ENCODE results near the gene MSI1.
A peak's percentile ranks its signal among the peaks of the same experiment; 100 is the strongest.

Gene MSI1

DNA sequence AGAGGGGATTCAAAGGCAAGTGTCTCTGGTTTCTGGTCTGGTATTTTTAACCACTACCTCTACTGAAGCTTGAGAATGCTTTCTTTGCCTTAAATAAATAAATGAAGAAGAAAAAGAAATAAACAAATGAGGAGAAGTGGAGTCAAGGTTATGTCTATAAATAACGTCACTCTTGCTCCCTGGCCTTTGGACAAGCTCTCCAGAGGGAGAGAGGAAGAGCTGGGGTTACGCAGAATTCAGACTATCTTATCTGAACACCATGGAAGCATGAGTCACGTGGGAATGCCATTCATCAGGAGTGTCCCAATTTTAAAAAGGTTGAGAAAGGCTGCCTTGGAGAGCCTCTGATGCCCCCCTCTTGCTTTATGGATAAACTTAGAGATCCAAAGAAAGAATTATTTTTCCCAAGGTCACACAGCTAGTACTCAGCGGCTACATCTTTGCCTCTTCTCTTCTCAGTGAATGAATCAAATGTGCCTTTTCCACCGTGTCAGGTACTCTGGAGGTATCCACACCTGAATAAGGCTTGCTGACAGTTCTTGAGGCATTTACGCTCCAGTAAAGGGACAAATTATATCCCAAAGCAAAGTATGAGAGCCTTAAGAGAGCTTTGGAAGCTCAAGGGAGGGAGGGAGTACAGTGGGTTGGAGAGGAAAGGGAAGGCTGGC lies 12.9 kb upstream of the MSI1 start:
- no peak for DNase-seq
- in situ Hi-C loops (cut with MboI; ENCODE audit: low pct_unique_long_range_greater_than_20kb, low sequenced_read_pairs): no loop called here

DNA sequence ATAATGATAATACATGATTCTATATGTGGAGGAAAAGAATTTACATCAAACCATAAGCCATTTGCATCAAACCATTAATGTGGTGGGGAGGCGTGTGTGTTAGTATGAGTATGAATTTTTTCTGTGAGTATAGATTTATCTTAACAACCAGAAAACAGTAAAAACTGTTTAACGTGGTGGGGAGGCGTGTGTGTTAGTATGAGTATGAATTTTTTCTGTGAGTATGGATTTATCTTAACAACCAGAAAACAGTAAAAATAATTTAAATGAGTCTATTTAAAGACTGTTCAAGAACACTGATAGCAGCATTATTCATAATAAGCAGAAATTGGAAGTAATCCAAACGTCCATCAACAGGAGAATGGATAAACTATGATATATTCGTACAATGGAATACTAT lies 9.1 kb upstream of the MSI1 start:
- in situ Hi-C loops (cut with MboI; ENCODE audit: low pct_unique_long_range_greater_than_20kb, low sequenced_read_pairs): no loop called here
- DNase-seq: no peak

DNA sequence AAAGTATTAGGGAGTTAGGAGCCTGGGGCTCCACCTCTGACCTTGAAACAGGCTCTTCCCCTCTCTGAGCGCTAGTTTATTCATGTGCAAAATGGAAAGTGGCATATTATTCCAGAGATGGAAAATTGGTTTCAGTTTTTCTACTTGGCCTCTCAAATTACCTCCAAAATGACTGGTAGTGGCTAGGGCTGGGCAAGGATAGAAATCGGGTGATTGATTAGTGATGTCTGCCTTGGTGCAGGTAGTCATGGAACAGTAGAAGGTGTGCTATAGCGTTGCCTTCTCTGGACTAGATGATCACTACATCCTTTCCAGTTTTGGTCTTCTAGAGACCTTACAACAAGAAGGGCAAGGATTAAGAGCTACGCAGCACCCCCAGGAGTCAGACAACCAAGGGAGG lies 8.6 kb upstream of the MSI1 start:
- no peak for DNase-seq
- in situ Hi-C loops (cut with MboI; ENCODE audit: low pct_unique_long_range_greater_than_20kb, low sequenced_read_pairs): no loop called here

DNA sequence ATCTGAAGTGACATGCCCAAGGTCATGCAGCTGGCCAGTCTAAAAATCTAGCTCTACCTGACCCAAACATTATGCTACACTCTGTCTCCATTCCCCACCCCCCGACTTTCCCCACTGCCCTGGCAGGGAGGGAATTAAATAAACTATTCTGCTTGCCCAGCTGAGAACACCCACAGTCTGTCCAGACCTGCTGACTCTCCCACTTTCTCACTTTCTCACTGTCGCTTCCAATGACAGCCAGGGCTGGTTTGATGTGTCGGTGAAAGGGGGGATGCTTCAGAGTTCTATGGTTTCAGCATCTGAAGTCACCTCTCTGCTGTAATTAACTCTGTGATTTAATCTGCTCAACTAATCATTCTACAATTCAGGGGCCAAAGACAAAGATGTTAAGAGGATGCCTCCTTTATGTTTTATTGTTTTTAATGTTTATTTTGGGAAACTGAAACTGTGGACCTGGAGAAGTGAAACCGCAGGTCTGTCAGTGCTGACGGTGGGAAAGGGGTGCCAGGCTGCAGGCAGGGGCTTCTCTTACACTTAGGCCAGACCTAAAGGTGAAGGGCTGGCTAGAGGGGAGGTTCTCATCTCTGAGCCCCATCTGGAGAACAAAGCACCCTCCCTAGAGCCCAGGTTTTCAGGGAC lies 8.1 kb upstream of the MSI1 start:
- in situ Hi-C loops (cut with MboI; ENCODE audit: low pct_unique_long_range_greater_than_20kb, low sequenced_read_pairs): no loop called here
- no peak for DNase-seq

DNA sequence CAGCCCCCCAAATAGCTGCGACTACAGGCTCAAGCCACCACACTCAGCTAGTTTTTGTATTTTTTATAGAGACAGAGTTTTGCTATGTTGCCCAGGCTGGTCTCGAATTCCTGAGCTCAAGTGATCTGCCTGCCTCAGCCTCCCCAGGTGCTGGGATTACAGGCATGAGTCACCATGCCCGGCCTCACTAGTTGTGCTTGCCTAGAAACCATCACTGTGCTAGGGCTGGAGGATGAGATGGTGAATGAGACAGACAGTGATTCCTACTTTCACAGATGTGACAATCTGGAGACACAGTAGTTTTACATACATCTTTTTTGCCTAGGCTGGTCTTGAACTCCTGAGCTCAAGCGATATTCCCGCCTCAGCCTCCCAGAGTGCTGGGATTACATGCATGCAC lies 7.5 kb upstream of the MSI1 start:
- DNase-seq: no peak
- in situ Hi-C loops (cut with MboI; ENCODE audit: low pct_unique_long_range_greater_than_20kb, low sequenced_read_pairs): no loop called here

DNA sequence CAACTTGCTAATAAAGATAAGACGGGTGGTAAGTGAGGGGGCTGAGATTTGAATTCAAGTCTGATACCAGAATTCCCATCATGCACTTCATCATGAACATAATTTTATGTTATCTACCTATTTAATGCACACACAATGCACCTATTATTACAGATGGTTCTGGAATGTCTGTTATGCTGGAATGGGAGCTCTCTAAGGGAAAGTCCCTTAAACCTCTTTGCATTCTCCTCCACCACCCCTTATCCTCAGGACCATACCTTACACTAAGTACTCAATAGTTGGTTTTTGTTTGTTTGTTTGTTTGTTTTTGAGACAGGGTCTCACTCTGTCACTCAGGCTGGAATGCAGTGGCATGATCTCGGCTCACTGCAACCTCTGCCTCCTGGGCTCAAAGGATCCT lies 7.0 kb upstream of the MSI1 start:
- DNase-seq: no peak
- in situ Hi-C loops (cut with MboI; ENCODE audit: low pct_unique_long_range_greater_than_20kb, low sequenced_read_pairs): no loop called here

DNA sequence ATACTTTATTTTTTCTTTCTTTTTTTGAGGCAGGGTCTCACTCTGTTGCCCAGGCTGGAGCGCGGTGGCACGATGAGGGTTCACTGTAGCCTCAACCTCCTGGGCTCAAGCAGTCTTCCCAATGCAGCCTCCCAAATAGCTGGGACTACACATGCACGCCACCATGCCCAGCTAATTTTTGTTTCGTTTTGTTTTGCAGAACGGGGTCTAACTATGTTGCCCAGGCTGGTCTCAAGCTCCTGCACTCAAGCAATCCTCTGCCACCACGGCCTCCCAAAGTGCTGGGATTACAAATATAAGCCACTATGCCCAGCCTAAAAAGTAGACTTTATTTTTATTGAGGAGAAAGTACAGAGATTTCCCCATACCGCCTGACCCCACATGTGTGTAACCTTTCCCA lies 4.7 kb upstream of the MSI1 start:
- in situ Hi-C loops (cut with MboI; ENCODE audit: low pct_unique_long_range_greater_than_20kb, low sequenced_read_pairs): no loop called here

DNA sequence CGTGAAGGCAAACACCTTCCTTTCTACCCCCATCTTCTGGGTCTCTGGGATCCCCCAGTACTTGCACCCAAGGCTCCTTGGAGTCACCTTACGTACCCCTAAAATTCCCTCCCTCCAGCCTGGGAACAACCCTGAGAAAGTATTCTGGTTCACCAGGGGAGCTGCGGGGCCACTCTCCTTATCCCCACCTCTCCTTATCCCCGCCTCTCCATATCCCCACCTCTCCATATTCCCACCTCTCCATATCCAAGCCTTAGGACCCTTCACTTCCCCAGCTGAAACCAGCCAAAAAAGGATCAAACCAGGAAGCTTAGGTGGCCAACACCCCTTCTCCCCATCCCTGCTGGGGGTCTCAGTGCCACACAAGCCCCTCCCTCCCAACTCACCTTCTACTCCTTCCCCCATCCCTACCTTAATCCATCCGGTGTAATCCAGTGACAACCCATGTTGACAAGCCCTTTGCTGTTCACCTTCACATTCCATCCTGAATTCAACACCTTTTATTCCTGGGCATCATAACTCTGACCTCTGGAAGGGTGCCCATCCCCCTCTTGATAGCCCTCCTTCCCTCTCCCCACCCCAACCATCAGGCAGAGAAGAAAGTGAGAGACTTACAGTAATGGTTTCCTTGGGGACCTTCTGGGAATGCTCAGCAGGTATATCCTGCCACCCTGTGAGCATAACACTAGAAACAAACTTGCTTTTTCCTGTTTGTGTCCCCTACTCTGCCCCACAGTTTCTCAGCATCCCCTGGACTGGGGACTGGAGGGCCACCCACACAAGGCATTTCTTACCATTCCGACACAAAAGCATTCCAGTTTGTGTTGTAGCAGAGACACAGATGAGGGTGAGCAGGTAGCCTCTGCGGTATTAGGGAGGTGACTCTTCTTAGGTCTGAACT lies 1.6 kb upstream of the MSI1 start:
- in situ Hi-C loops (cut with MboI; ENCODE audit: low pct_unique_long_range_greater_than_20kb, low sequenced_read_pairs): no loop called here
- DNase-seq: no peak

More for the DNA sequence above, 4.7 kb upstream of the MSI1 start:
- DNase-seq: no peak

DNA sequence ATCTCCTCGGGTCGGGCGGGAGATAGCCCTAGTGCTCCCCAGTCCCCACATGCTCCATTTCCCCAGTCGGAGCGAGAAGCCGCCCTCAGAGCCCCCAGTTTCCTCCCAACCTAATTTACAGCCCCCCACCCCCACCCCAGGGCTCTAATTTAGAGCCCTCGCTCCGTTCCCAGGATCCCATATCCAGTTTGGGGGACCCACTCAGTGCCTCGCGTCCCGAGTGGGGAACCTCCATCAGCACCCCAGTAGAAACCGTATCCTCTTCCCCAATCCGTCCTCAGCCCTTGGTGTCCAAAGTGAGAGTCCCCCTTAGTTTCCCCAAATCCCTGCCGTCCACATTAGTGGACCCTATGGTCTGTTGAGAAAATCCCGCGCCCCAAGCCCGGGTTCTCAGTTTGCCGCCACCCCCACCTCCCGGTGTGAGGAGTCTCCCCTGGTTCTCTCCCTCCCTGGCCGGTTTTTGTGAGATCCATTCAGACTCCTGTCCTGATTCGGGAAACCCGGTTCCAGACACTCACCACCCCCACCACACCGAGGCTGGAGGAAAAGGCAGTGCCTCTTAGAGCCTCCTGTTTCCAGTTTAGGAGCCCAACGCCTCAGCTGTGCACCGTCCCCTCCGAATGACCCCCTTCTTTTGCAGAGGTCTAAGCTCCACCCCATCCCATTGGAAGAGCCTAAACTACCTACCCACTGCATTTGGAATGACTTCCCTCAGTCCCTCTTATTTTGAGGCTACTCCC lies 809 bp upstream of the MSI1 start:
- in situ Hi-C loops (cut with MboI; ENCODE audit: low pct_unique_long_range_greater_than_20kb, low sequenced_read_pairs): no loop called here
- DNase-seq: no peak

DNA sequence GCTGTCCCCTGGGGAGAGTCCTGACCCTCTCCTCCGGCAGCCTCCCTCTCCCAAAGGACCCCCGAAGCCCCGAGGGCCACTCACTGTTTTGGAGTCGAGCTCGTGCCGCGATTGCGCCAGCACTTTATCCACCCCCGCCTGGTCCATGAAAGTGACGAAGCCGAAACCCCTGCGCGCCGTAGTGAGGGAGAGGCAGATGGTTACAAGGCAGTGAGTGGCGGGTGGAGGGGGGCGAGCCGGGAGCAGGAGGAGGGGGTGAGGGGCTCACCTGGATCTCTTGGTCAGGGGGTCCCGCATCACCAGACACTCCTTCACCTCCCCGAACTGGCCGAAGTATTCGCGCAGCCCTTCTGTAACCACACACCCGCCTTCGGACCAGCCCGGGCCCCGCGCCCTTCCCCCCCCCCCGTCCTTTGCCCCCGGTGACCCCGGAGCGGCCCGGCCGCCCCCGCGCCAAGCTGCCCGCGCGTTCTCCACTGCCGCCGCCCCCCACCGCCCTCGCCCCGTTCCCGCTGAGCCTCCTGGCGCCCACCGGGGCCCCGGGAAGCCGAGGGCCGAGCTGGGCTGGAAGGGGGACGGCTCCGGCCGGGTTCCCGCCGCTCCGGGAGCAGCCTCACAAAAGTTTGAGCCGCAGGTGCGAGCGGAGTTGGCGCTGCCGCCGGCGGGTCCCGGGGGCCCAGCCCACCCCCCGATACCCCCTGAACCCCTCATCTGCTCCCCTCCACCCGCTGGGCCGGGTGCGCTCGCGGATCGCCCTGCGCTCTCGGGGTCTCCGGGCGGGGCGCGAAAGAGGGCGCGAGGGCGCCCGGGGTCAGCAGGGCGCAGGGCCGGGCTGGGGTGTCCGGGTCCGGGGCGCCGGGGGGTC lies 808 bp downstream of the MSI1 start:
- no peak for DNase-seq
- in situ Hi-C loops (cut with MboI; ENCODE audit: low pct_unique_long_range_greater_than_20kb, low sequenced_read_pairs): no loop called here

DNA sequence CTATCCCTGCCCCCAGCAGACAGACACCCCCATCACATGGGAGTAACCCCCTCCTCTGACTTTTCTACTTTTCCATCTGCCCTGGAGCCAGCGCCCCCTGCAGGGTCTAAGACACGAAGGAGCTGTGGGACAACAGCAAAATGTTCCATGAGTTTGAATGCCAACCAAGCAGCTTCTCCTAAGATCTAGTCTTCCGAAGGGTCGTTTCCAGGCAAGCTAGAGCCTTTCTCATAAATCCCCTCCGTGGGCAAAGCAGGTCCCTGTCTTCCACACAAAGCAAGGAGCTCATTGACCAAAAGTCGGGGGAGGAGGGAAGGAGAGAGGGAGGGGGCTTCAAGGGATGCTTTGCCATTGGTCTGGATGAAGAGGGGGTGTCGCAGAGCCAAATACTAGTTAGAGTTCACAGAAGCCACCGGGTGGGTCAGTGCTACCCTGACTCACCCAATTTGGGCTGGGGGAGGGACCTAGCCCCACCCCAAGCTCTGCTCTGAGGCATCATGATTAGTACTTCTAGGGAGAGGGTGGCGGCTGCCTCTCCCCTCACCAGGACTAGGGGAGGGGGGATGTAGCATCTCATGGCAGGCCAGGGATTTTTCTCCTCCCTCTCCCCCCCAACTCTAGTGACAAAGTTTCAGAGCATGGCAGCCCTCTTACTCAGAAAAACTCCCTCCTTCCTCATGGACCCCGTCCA lies 1.6 kb downstream of the MSI1 start:
- in situ Hi-C loops (cut with MboI; ENCODE audit: low pct_unique_long_range_greater_than_20kb, low sequenced_read_pairs): no loop called here
- DNase-seq: peak; percentile 12

DNA sequence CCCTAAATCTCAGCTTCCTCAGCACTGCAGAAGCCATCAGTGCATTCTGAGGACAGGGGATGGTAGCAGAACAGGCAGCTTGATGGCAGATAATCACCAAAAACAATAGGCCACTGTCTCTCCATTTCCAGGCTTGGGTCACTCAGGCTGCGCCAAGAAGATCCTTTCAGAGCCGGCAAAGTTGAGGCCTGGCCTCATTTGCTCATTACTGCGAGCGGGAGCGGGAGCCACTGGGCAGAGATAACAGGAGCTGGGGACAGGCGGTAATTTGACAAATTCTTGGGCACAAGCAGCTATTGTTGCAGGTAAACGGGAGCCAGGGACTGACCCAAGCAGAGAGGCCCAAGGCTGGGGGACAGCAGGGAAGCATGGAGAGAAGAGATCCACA lies 2.1 kb downstream of the MSI1 start:
- no peak for DNase-seq
- in situ Hi-C loops (cut with MboI; ENCODE audit: low pct_unique_long_range_greater_than_20kb, low sequenced_read_pairs): no loop called here

DNA sequence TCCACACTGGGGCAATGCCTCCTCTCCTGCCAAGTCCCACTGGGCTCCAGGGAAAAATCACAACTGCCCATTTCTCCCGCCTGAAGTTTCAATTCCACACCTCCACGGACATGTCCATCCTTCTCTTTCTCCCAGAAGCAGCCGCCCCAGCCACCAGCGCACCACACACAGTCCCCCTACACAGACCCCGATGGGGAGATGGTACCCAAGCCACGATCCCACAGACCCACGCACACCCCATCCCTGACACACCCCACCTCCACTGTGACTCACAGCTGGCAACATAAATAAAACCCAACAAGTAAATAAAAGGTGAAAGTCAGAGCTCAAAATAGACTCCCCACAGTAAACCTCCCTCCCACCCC lies 2.6 kb downstream of the MSI1 start:
- DNase-seq: no peak
- in situ Hi-C loops (cut with MboI; ENCODE audit: low pct_unique_long_range_greater_than_20kb, low sequenced_read_pairs): no loop called here

DNA sequence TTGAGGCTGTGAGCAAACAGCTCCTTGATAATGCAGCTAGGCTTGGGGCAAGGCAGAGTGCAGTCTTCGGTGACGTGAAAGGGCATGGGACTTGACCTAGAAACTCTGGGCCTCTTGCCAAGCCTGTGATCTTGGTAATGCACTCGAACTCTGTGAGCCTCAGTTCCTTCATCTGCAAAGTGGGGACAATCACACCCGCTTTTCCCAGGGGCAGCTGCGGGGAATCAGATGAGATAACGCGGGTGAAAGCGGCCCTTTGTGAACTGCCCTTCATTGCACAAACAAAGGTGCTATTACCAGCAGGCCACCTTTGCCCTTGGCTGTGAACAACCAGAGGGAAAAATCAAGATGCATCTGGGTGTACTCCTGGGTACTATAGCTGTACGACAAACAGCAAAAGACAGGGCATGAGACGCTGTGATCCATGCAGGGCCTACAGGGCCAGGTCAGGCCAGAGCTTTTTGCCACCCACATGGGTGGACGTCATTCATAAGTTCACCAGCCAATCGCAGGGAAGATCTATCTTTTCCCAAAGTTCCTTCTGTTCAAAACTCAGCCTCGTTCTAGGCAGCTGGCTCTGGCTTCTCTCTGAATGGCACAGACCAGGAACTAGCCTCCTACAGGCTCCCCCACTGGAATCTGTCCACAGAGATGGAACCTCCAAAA lies 3.2 kb downstream of the MSI1 start:
- DNase-seq: no peak
- in situ Hi-C loops (cut with MboI; ENCODE audit: low pct_unique_long_range_greater_than_20kb, low sequenced_read_pairs): no loop called here

DNA sequence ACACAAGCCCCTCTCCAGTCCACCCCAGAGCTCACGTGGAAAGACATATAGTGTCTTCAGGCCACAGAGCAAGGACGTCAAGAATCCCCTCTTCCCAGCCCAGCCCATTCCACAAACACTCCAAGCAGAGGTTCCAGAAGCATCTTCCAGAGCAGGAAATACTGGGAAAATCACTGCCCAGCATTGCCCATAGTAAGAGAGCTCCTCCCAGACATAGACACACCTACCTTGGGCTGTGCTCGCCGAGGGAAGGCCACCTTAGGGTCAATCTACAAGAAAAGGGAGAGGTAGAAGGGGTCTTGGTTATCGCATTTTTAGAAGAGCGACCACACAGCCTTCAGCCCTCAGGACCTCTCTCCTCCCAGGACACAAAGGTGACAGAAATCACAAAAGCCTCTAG lies 4.5 kb downstream of the MSI1 start:
- DNase-seq: no peak
- in situ Hi-C loops (cut with MboI; ENCODE audit: low pct_unique_long_range_greater_than_20kb, low sequenced_read_pairs): no loop called here

DNA sequence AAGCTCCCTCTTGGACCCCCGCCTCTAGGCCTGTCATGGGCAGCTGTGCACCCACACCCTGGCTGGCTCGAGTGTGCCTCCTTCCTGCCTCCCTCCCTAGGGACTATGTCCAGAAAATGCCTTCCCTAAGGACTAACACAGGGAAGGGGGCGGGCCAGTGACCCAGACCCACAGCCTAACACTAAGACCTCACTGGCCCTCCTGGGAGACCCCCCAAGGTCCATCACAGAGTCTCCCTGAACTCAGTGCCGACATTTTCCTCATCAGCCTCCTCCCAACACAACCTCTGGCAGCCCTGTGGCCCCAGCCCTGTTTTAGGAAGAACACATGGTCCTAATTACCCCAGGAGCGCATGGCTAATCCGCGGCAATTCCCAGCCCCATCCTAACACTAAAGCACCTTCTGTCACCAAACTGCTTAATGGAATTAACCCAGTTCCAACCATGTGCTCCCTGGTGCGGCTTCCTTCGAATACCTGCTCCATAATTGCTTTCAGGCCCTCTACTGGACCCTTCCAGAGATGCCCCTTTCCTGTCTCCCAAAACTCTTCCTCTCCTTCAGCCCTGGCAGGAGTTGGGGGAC lies 5.6 kb downstream of the MSI1 start:
- in situ Hi-C loops (cut with MboI; ENCODE audit: low pct_unique_long_range_greater_than_20kb, low sequenced_read_pairs): no loop called here
- no peak for DNase-seq

DNA sequence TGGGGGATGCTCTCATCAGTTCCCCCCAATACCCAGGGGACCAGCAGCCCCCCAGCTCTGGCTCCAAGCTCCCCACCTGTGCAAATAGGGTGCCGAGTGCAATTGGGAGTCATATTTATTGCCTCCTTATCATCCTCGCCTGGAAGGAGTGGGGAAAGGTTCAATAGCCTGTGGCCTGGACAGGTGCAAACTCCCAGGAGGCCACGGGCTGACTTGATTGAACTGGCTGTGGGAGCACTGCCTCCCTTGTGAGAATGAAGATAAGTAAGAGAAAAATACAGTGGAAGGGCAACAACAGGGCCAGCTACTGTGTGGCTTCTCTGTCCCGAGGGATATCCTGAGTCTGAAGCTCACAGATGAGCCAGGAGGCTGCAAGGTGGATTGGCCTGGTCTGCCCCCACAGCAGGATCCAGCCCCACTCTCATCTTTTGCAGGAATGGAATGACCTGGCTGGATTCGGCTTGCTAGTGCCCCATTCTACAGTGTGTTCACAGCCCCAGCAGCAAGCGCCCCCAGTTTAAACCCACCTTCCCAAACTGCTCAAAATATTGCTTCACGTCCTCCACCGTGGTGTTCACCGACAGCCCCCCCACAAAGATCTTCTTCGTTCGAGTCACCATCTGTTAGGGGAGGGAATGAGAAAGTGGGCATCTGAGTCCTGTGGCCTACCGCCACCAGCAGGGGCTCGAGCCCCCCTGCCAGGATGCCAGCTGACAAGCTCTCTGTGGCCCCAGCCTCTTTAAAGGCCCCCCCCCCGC lies 6.3 kb downstream of the MSI1 start:
- no peak for DNase-seq
- in situ Hi-C loops (cut with MboI; ENCODE audit: low pct_unique_long_range_greater_than_20kb, low sequenced_read_pairs): no loop called here

Data from KBM-7 (cell line).